Panc1 (cell line): ENCODE measurements around the gene CARMIL1. TPM values are rescaled to one million over a fixed set of nuclear protein-coding genes. Genes with fewer than 3 reads are reported as not detected.

ENCODE experiments used
- ATAC-seq: fragments of 200-7000 bp; cut with Tn5 transposase; 2 replicates; pipeline ENCODE4 v1.9.1; 2020; ENCODE audit warnings: mild to moderate bottlenecking, moderate library complexity
- BruUV-seq: library from RNA; stranded (reverse); fragments of 400-500 nt; replicated peaks from 2 replicates; lab custom pipeline; 2021; lab: Mats Ljungman, UMichigan
- CTCF ChIA-PET: fragments of 300-600 bp; sonication (Branson Sonifier 250); formaldehyde crosslinking; loops from one replicate; lab custom pipeline; 2022; ENCODE audit warnings: antibody characterized with exemption; lab: Charles Lee
- POLR2A ChIA-PET: fragments of 300-600 bp; sonication (Branson Sonifier 250); formaldehyde crosslinking; loops from one replicate; lab custom pipeline; 2022; ENCODE audit warnings: antibody characterized with exemption; lab: Charles Lee
- DNase-seq: peaks from one replicate; pipeline ENCODE4 v3.0.0-alpha.2; 2010; ENCODE audit warnings: low read depth, low spot score
- H3K27ac ChIP-seq: 2 replicates; pipeline ENCODE4 v1.5.1; 2011; ENCODE audit warnings: mild to moderate bottlenecking, low read length, inconsistent platforms
- H3K27me3 ChIP-seq: fragments of 200-500 bp; sonication (Bioruptor generic); 2 replicates; pipeline ENCODE4 v1.6.0; 2014; ENCODE audit warnings: low read length, inconsistent platforms; ENCODE audit not compliant: control insufficient read depth, insufficient read depth
- H3K36me3 ChIP-seq: fragments of 200-500 bp; sonication (Bioruptor generic); 2 replicates; pipeline ENCODE4 v1.5.1; 2014; ENCODE audit warnings: inconsistent platforms, mild to moderate bottlenecking, low read length, moderate library complexity; ENCODE audit not compliant: control insufficient read depth, insufficient read depth
- H3K4me1 ChIP-seq: 2 replicates; pipeline ENCODE4 v1.5.1; 2011; ENCODE audit warnings: inconsistent platforms, mild to moderate bottlenecking, low read length, moderate library complexity; ENCODE audit not compliant: control insufficient read depth, insufficient read depth
- H3K4me3 ChIP-seq, 2 experiments: 2 replicates each; pipeline ENCODE4 v1.5.1; 2011 to 2012; ENCODE audit warnings: low read depth in 2 of 2, low read length in 2 of 2, mild to moderate bottlenecking in 2 of 2, inconsistent platforms in 1 of 2, moderate library complexity in 1 of 2
- H3K9me3 ChIP-seq: fragments of 200-500 bp; sonication (Bioruptor generic); 2 replicates; pipeline ENCODE4 v1.5.1; 2014; ENCODE audit warnings: low read depth, mild to moderate bottlenecking, inconsistent platforms, low read length, moderate library complexity; ENCODE audit not compliant: control insufficient read depth, insufficient read depth
- POLR2AphosphoS5 ChIP-seq: IDR thresholded peaks from 2 replicates; pipeline ENCODE4 v1.6.1; 2012; ENCODE audit warnings: mild to moderate bottlenecking, low read depth, low read length, moderate library complexity
- SIN3A ChIP-seq: IDR thresholded peaks from 2 replicates; pipeline ENCODE4 v1.6.1; 2012; ENCODE audit warnings: low read depth, mild to moderate bottlenecking, low read length, moderate library complexity, borderline replicate concordance; ENCODE audit not compliant: insufficient read depth
- TCF7L2 ChIP-seq: IDR thresholded peaks from 2 replicates; pipeline ENCODE4 v1.6.1; 2011; ENCODE audit warnings: mild to moderate bottlenecking, low read depth, low read length, inconsistent platforms
- in situ Hi-C: cut with HindIII; loops from 2 replicates; pipeline ENCODE4 v1.10.0; 2016; ENCODE audit warnings: low sequenced_read_pairs, low pct_unique_long_range_greater_than_20kb
- intact Hi-C: fragments of 100-400 bp; cut with micrococcal nuclease; formaldehyde crosslinking; loops from one replicate; pipeline ENCODE4 v1.10.0; 2022; ENCODE audit not compliant: unreplicated experiment
- total RNA-seq: library from RNA; stranded (reverse); gene quantifications from one replicate; pipeline ENCODE4 v1.2.1, GENCODE V29; 2021; ENCODE audit not compliant: unreplicated experiment
- TF ChIP-seq, protein P1 (sequence below), 2 experiments: IDR thresholded peaks; 2 replicates each; pipeline ENCODE4 v1.6.1; 2011 to 2012; ENCODE audit warnings: low read depth in 2 of 2, control low read depth in 1 of 2, low read length in 1 of 2, mild to moderate bottlenecking in 1 of 2, moderate library complexity in 1 of 2; ENCODE audit not compliant: insufficient read depth in 1 of 2
- TF ChIP-seq, protein P2 (sequence below): fragments of 450-650 bp; IDR thresholded peaks from 2 replicates; pipeline ENCODE4 v1.5.1; 2017; ENCODE audit warnings: mild to moderate bottlenecking

Gene CARMIL1
- total RNA-seq, 1 experiment from 2014 or later = 4.0 TPM

DNA sequence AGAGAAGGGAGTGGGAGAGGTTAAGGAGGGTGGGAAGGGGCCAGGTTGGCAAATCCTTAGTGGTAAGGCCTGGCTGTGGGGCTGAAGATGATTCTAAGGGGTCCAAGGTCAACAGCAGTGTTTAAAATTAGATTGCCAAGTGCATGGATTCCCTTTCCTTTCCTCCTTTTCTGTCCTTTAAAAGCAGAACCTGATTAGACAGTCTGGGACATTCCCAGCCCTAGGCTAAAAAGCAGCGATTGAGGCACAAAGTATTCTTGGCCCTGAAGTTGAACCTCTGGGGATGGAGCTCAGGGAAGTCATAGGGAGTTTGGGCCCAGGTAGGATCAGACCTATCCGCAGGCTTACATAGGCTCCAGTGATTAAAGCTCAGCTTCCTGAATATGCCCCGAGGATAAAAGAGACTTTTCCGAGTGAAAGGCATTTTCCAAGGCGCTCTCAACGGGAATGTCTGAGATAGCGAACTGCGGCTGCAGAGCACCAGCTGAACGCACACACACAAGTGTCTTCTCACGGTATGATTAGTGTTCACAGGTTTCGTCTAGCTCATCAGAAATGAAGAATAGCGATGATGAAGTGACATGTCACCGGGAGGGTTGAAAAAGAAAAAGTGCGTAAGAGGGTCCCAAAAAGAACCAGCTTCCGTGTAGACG is 787 bp upstream of the CARMIL1 start:
- Histone ChIP-seq H3K4me1 (peaks cover 9% of the 10 kb centered on the region; the same call in 1 of the 2 replicates), H3K27me3 (peaks cover 2% of the 10 kb centered on the region; the same call in 1 of the 2 replicates), H3K27ac (no peak overlapping the region; the same call in 1 of the 2 replicates), H3K9me3 (no peaks in the 10 kb centered on the region), H3K4me3 (peak overlapping the region; percentile 62 to 75), H3K36me3 (no peaks in the 10 kb centered on the region; the same call in 1 of the 2 replicates)
- DNase-seq (no peak), ATAC-seq (peak; percentile 26)
- TF ChIP-seq POLR2AphosphoS5 (no peak), SIN3A (no peak)
- in situ Hi-C loops = no loop called here
- POLR2A ChIA-PET = no interaction called here
- intact Hi-C loops = loop anchor here (2.0 to 10.0 kb wide), 2 partner anchors 212 to 616 kb away; no protein-coding TSS in a partner anchor
- no TSS peak for BruUV-seq
- CTCF ChIA-PET = interaction anchor here (0.7 to 1.6 kb wide), 3 partner anchors 13 to 212 kb away, joined by 3 to 5 read pairs (median 4); no protein-coding TSS in a partner anchor

DNA sequence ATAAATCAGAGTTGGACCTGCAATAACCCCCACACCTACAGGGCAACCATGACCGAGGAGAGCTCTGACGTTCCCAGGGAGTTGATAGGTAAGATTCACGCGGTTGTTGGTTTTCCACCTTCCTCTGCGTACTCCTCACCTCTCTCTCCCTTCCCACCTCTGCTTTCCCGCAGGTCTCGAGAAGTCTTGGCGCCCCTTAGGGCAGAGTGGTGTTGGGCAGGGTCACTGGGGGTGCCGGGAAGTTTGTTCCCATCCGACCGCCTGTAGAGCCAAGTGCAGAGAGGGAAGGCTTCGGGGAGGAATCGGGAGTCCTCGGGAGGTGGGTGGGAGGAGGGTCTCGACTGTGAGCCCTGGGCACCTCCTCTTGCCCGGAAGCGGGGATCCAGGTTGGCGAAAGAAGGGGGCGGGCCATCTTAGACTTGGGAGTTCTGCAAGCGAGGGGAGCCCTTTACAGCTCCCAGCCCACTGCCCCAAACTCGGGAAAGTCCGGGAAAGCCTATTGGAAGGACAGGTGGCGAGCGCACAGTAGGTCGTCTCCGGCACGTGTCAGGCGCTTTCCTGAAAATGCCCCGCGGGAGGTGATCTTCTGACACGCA is 672 bp downstream of the CARMIL1 start:
- TF ChIP-seq SIN3A (no peak), TCF7L2 (no peak), POLR2AphosphoS5 (no peak)
- TF ChIP-seq, protein P1, sequence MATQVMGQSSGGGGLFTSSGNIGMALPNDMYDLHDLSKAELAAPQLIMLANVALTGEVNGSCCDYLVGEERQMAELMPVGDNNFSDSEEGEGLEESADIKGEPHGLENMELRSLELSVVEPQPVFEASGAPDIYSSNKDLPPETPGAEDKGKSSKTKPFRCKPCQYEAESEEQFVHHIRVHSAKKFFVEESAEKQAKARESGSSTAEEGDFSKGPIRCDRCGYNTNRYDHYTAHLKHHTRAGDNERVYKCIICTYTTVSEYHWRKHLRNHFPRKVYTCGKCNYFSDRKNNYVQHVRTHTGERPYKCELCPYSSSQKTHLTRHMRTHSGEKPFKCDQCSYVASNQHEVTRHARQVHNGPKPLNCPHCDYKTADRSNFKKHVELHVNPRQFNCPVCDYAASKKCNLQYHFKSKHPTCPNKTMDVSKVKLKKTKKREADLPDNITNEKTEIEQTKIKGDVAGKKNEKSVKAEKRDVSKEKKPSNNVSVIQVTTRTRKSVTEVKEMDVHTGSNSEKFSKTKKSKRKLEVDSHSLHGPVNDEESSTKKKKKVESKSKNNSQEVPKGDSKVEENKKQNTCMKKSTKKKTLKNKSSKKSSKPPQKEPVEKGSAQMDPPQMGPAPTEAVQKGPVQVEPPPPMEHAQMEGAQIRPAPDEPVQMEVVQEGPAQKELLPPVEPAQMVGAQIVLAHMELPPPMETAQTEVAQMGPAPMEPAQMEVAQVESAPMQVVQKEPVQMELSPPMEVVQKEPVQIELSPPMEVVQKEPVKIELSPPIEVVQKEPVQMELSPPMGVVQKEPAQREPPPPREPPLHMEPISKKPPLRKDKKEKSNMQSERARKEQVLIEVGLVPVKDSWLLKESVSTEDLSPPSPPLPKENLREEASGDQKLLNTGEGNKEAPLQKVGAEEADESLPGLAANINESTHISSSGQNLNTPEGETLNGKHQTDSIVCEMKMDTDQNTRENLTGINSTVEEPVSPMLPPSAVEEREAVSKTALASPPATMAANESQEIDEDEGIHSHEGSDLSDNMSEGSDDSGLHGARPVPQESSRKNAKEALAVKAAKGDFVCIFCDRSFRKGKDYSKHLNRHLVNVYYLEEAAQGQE (IDR thresholded peaks at IDR 0.05; ENCODE audit: insufficient read depth in 1 of 2, low read depth in 2 of 2, low read length in 1 of 2) = no peak
- TF ChIP-seq, protein P2, sequence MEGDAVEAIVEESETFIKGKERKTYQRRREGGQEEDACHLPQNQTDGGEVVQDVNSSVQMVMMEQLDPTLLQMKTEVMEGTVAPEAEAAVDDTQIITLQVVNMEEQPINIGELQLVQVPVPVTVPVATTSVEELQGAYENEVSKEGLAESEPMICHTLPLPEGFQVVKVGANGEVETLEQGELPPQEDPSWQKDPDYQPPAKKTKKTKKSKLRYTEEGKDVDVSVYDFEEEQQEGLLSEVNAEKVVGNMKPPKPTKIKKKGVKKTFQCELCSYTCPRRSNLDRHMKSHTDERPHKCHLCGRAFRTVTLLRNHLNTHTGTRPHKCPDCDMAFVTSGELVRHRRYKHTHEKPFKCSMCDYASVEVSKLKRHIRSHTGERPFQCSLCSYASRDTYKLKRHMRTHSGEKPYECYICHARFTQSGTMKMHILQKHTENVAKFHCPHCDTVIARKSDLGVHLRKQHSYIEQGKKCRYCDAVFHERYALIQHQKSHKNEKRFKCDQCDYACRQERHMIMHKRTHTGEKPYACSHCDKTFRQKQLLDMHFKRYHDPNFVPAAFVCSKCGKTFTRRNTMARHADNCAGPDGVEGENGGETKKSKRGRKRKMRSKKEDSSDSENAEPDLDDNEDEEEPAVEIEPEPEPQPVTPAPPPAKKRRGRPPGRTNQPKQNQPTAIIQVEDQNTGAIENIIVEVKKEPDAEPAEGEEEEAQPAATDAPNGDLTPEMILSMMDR = no peak
- Histone ChIP-seq H3K9me3 (no peaks in the 10 kb centered on the region), H3K4me1 (peaks cover 9% of the 10 kb centered on the region; the same call in 1 of the 2 replicates), H3K4me3 (peak overlapping the region; percentile 62 to 75), H3K36me3 (no peaks in the 10 kb centered on the region; the same call in 1 of the 2 replicates), H3K27ac (0 out of 2 replicates have a peak overlapping the region, but pooled peaks have one; percentile 31), H3K27me3 (peaks cover 2% of the 10 kb centered on the region; the same call in 1 of the 2 replicates)
- intact Hi-C loops = loop anchor here (2.0 to 10.0 kb wide), 2 partner anchors 211 to 615 kb away; no protein-coding TSS in a partner anchor
- no peak for DNase-seq
- peak; percentile 40; the same call in 1 of the 2 replicates for ATAC-seq
- ChIA-PET CTCF (interaction anchor here (0.6 to 1.6 kb wide), 6 partner anchors 13 to 610 kb away, joined by 3 to 12 read pairs (median 4); no protein-coding TSS in a partner anchor), POLR2A (interaction anchor here (0.5 kb wide), 1 partner anchor 742 kb away, joined by 3 read pairs; a partner anchor contains a TSS)
- BruUV-seq = no TSS peak
- in situ Hi-C loops = no loop called here
